Body of pancreas (tissue), 4 donors: ENCODE data around the gene GPBP1L1.

Experiments used
- CTCF ChIP-seq, 7 experiments: fragments of 450-650 bp in 4 of 7; fragments of 200-600 bp in 3 of 7; sonication (generic) in 3 of 7; IDR thresholded peaks; one replicate each; pipeline ENCODE4 v1.5.1; 2016 to 2019; ENCODE audit warnings: antibody characterized with exemption in 7 of 7
- POLR2A ChIP-seq, 3 donors: fragments of 450-650 bp; IDR thresholded peaks; one replicate each; pipeline ENCODE4 v1.6.1; 2016; ENCODE audit warnings: antibody characterized with exemption in 3 of 3, mild to moderate bottlenecking in 2 of 3

- TF ChIP-seq CTCF (IDR thresholded peaks at IDR 0.05) (no peak), POLR2A (IDR thresholded peaks at IDR 0.05) (no peak)
Observed at GRCh38 chr1:45594412-45594811, 91.9 kb downstream of the GPBP1L1 start.
